SK-N-MC (cell line): ENCODE measurements around the gene BICD2.

Experiments used
- DNase-seq: peaks from one replicate; pipeline ENCODE4 v3.0.0-alpha.2; 2011; ENCODE audit warnings: low read depth, low spot score
- H3K27ac ChIP-seq: fragments of 200-600 bp; sonication (generic); 2 replicates; pipeline ENCODE4 v1.5.1; 2016; ENCODE audit warnings: mixed run types
- H3K36me3 ChIP-seq: fragments of 200-600 bp; sonication (generic); 2 replicates; pipeline ENCODE4 v1.6.1; 2017; ENCODE audit warnings: antibody characterized with exemption, low read length, mixed read lengths; ENCODE audit not compliant: insufficient read depth
- H3K4me3 ChIP-seq: fragments of 200-600 bp; sonication (generic); 2 replicates; pipeline ENCODE4 v1.5.1; 2016
- H3K9ac ChIP-seq: fragments of 200-600 bp; sonication (generic); 2 replicates; pipeline ENCODE4 v1.8.0; 2017; ENCODE audit warnings: mixed run types, mixed read lengths; ENCODE audit not compliant: insufficient read length
- H3K9me3 ChIP-seq: fragments of 200-600 bp; sonication (generic); 2 replicates; pipeline ENCODE4 v1.6.1; 2017; ENCODE audit warnings: low read depth, mild to moderate bottlenecking, antibody characterized with exemption, low read length, moderate library complexity, mixed read lengths
- EZH2 ChIP-seq: fragments of 200-600 bp; sonication (generic); IDR thresholded peaks from one replicate; pipeline ENCODE4 v1.6.1; 2017; ENCODE audit warnings: antibody characterized with exemption
- FOXP2 ChIP-seq: optimal IDR thresholded peaks from 2 replicates; pipeline ENCODE3; 2011; ENCODE audit warnings: mild to moderate bottlenecking, moderate library complexity; ENCODE audit not compliant: insufficient read depth; ENCODE audit errors: extremely low read length, control extremely low read depth
- POLR2AphosphoS5 ChIP-seq: IDR thresholded peaks from 2 replicates; pipeline ENCODE4 v1.6.1; 2012; ENCODE audit warnings: mild to moderate bottlenecking, low read depth, low read length, borderline replicate concordance

Gene BICD2

GRCh38 chr9:92756792-92757191, 7.8 kb downstream of the BICD2 start:
- H3K4me3 ChIP-seq: no peak overlapping the region
- 0 out of 2 replicates have a peak, but pooled peaks cover 3% of the 10 kb centered on the region for H3K9me3 ChIP-seq
- no peaks in the 10 kb centered on the region; the same call in 1 of the 2 replicates for H3K36me3 ChIP-seq
- no peak overlapping the region for H3K9ac ChIP-seq
- no peak overlapping the region for H3K27ac ChIP-seq
- no peak for TF ChIP-seq EZH2
- no peak for DNase-seq

GRCh38 chr9:92754091-92754745, 10.4 kb downstream of the BICD2 start:
- DNase-seq: no peak
- no peak for TF ChIP-seq POLR2AphosphoS5
- TF ChIP-seq FOXP2: no peak
- TF ChIP-seq EZH2: no peak
- H3K9ac ChIP-seq: no peak overlapping the region
- 0 out of 2 replicates have a peak, but pooled peaks cover 3% of the 10 kb centered on the region for H3K9me3 ChIP-seq
- H3K4me3 ChIP-seq: no peak overlapping the region
- no peak overlapping the region for H3K27ac ChIP-seq
- H3K36me3 ChIP-seq: no peaks in the 10 kb centered on the region; the same call in 1 of the 2 replicates

- H3K36me3 ChIP-seq: no peaks in the 10 kb centered on the region; the same call in 1 of the 2 replicates
Measured at GRCh38 chr9:92752812-92753404, 11.7 kb downstream of the BICD2 start.

GRCh38 chr9:92749934-92750315, 14.7 kb downstream of the BICD2 start:
- 0 out of 2 replicates have a peak, but pooled peaks cover 3% of the 10 kb centered on the region for H3K9me3 ChIP-seq
- no peak overlapping the region for H3K9ac ChIP-seq
- no peaks in the 10 kb centered on the region for H3K36me3 ChIP-seq
- no peak overlapping the region for H3K4me3 ChIP-seq
- TF ChIP-seq FOXP2: no peak
- TF ChIP-seq EZH2: no peak
- no peak for TF ChIP-seq POLR2AphosphoS5
- no peak overlapping the region for H3K27ac ChIP-seq
- no peak for DNase-seq

More at GRCh38 chr9:92752812-92753404, 11.7 kb downstream of the BICD2 start:
- no peak overlapping the region for H3K4me3 ChIP-seq
- 0 out of 2 replicates have a peak, but pooled peaks cover 3% of the 10 kb centered on the region for H3K9me3 ChIP-seq
- no peak for DNase-seq
- TF ChIP-seq EZH2 (no peak), POLR2AphosphoS5 (no peak), FOXP2 (no peak)
- H3K9ac ChIP-seq: no peak overlapping the region
- no peak overlapping the region for H3K27ac ChIP-seq

GRCh38 chr9:92749071-92749933, 15.3 kb downstream of the BICD2 start:
- Histone ChIP-seq H3K36me3 (no peaks in the 10 kb centered on the region), H3K9ac (no peak overlapping the region), H3K4me3 (no peak overlapping the region), H3K9me3 (0 out of 2 replicates have a peak, but pooled peaks cover 3% of the 10 kb centered on the region), H3K27ac (no peak overlapping the region)
- TF ChIP-seq FOXP2 (no peak), POLR2AphosphoS5 (no peak), EZH2 (no peak)
- no peak for DNase-seq

GRCh38 chr9:92748233-92748497, 16.5 kb downstream of the BICD2 start:
- no peak overlapping the region for H3K9ac ChIP-seq
- TF ChIP-seq POLR2AphosphoS5 (no peak), EZH2 (no peak), FOXP2 (no peak)
- no peak overlapping the region for H3K4me3 ChIP-seq
- no peak overlapping the region for H3K27ac ChIP-seq
- no peaks in the 10 kb centered on the region for H3K36me3 ChIP-seq
- no peaks in the 10 kb centered on the region for H3K9me3 ChIP-seq
- DNase-seq: no peak

- H3K4me3 ChIP-seq: no peak overlapping the region
- TF ChIP-seq POLR2AphosphoS5 (no peak), FOXP2 (no peak), EZH2 (no peak)
- H3K36me3 ChIP-seq: no peaks in the 10 kb centered on the region
- no peaks in the 10 kb centered on the region for H3K9me3 ChIP-seq
- no peak for DNase-seq
- no peak overlapping the region for H3K27ac ChIP-seq
- no peak overlapping the region for H3K9ac ChIP-seq
Measured at GRCh38 chr9:92747459-92748232, 17.0 kb downstream of the BICD2 start.
